Stimulated activated CD8-positive, alpha-beta memory T cell treated with anti-CD3 and anti-CD28 coated beads, Interleukin-7, amount 100 ng/mL, for 48 hours (primary cell): ENCODE results near the gene TLR2.
A peak's percentile ranks its signal among the peaks of the same experiment; 100 is the strongest.
"Not testable (repeated sequence)": the region's sequence is repeated elsewhere in the genome, so short reads cannot be mapped to it uniquely, and the experiment has no call there.

Experiments used
- DNase-seq, 2 donors: peaks; one replicate each; pipeline ENCODE4 v3.0.0-alpha.2; 2020; ENCODE audit warnings: low read depth in 1 of 2; ENCODE audit errors: extremely low read depth in 1 of 2

The TLR2 gene

DNA sequence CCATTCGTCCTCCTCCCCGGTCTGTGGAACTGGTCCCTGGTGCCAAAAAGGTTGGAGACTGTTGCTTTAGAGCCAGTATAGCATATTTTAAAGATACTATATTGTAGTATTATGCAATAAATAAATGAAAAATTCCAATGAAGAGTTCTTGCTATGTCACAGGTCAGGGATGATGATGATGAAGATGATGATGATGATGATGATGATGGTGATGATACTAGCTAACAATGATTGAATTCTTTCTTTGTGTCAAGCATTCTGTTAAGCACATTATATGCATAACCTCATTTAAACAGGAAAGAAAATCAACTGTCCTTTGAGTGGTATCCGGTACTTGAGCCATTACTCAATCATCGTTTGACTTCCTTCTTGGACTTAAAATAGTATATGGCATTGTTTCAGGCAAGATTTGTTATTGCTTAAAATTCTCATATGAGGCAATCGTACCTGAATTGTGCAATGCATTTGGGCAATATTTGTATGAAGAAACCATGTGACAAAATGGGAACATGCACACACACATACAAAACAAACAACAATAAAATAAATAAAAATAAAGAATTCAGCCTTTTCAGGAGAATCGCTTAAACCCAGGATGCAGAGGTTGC is 22.8 kb upstream of the TLR2 start:
- no peak for DNase-seq

- no peak for DNase-seq
Measured at GRCh38 chr4:153661908-153662307, 22.2 kb upstream of the TLR2 start.

DNA sequence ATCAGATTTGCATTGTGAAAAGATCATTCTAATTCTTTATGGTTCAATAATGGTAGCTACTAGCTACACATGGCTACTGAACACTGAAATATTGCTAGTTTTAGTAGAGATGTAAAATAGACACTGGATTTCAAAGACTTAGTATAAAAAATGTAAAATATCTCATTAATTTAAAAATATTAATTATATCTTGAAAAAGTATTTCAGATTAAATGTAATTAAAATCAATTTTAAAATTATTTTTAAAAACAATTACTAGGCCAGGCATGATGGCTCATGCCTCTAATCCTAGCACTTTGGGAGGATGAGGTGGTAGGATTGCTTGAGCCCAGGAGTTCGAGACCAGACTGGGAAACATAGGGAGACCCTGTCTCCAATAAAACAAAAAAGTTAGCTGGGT is 20.4 kb upstream of the TLR2 start:
- no peak for DNase-seq

GRCh38 chr4:153666505-153666904 is 17.6 kb upstream of the TLR2 start:
- not testable (repeated sequence) for DNase-seq

DNA sequence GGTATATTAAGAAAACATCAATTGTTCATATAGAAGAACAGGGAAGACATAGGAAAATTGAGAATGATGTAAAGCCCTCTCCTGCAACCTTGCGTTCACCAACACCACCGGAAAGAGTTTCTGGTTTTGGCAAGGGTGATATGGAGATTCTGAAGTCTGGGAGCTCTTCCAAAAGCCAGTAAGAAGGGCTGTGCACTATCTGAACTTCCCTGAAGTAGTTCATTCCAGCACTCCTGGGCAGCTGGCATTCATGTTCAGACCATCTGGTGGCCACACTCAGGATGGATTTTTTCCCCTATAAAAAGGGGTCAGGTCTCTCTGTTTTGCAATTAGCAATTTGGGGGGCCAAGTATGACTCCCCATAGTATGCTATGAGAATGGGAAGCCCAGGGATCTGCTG is 15.4 kb upstream of the TLR2 start:
- DNase-seq = no peak

GRCh38 chr4:153669838-153670237 is 14.2 kb upstream of the TLR2 start:
- DNase-seq = no peak

DNA sequence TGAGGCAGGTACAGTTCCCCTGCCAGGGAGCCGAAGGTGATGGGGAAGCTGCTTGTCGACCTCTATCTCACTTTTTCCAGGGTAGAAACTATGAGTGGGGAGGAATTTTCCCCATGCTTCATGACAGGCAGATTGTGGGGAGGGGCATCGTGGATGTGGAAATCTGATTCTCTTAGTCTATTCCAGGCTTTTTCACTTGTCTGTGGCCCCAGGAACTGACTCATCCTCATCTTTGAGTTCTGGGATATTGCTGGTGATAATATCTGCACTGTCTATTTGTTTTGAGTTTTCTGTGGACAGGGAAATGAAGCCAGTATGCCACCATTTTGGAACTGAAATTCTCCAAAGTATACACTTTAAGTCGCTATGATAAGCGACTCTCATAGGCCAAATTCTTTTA is 7.6 kb upstream of the TLR2 start:
- DNase-seq = no peak

DNA sequence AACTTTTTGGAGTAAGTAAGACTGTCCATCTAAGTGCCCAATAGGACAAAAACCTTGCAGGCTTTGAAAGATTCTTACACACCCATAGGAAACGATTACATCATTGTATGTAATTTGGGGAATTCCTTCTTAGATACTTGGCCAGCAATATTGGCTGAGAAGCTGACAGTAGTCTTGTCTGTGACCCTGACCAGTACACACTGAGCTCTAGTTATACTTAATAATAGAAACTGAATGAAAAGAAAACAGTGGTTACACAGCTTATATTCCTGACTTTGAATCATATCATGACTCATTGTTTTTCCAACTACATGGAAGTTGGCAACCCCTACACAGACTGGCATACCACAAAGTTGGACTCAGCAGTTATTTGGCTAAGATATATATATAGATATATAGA is 7.1 kb upstream of the TLR2 start:
- DNase-seq = no peak

DNA sequence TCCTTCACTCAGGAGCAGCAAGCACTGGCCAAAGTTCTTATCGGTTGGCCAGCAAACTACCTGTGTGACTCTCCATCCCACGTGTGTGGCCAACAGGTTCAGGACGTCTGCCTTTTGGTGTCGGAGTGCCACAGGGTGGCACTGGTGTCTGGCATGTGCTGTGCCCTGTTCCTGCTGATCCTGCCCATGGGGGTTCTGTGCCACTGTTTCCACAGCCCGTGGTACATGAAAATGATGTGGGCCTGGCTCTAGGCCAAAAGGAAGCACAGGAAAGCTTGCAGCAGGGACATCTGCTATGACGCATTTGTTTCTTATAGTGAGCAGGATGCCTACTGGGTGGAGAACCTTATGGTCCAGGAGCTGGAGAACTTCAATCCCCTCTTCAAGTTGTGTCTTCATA is 4.6 kb upstream of the TLR2 start:
- no peak for DNase-seq

GRCh38 chr4:153683763-153684181 is 308 bp upstream of the TLR2 start:
- no peak for DNase-seq

GRCh38 chr4:153684971-153685371 is 891 bp downstream of the TLR2 start:
- no peak for DNase-seq

- no peak for DNase-seq
Measured at GRCh38 chr4:153704522-153704921, 20.4 kb downstream of the TLR2 start.

- no peak for DNase-seq
Measured at GRCh38 chr4:153705743-153706468, 21.8 kb downstream of the TLR2 start.

GRCh38 chr4:153706519-153706918 is 22.4 kb downstream of the TLR2 start:
- DNase-seq = no peak

DNA sequence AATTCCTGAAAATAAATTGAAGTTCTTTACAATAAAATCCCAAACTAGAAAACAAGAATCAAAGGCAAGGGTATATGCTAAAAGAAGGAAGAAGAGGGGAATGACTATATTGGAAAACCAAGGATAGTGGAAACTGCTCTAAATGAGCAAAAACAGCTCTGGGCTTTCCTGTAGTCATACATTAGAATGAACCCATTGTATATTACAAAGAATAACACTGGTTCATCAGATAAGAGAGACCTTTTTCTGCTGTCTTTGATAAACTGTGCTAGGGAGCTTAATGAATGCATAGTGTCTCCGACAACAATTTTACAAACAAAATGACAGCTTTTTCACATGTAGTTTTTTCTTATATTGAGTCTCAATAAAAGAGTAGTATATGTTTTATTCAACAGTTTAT is 26.6 kb downstream of the TLR2 start:
- no peak for DNase-seq

DNA sequence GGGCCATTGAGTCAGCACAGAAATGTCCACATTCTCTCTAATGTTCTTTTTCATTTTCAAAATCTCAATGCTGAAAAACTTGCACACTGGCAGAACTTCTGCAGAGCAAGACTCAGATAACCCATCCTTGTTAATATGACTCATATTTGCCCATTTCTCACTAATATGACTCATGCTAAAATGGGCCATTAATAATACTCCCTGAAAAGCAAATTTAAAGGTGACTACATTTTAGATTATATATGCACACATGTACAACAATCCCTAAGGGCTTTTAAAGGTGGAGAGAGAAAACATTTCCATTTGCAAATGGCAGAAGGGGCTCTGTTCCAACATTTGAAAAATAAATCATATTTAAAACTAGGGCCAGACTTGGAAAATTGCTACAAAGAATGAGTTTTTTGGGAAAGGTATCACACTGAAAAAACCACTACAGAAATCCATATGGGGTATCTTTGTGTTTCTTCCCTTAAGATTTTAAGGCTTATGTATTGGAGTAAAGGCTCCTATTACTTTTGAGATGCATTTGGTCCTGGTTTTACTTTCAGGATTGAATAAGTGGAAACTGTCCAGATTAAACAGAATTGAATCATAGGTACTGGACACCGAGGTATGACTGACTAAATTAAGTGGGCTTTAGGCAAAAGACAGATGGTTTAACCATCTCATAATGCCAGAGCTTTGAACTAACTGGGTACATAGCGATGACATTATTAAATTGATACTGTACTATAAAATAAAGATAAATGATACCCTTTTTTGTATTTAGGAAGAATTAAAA is 30.0 kb downstream of the TLR2 start:
- no peak for DNase-seq

DNA sequence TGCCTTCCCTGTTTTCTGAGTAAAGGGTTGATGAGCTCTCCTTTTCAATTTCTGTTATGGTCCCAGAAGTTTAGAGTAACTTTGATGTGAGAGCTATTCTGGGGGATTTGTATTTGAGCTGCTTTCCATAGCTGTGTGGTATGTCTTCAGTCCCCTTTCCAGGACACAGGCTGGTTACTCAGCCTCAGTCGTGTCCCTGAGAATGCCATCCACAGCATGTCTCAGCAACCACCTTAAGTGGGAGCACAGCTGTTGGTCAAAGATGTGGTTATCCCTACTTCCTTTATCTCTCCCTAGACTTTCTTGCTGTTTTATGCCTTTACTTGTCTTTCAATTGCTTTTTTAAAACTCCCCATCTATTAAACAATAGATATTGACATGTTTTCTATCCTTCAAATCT is 38.0 kb downstream of the TLR2 start:
- no peak for DNase-seq

- DNase-seq = peak in 1 of 2 donors; percentile 8
Measured at GRCh38 chr4:153724606-153725005, 40.5 kb downstream of the TLR2 start.

GRCh38 chr4:153725136-153725830 is 41.2 kb downstream of the TLR2 start:
- DNase-seq = no peak

- no peak for DNase-seq
Measured at GRCh38 chr4:153725831-153726154, 41.7 kb downstream of the TLR2 start.

DNA sequence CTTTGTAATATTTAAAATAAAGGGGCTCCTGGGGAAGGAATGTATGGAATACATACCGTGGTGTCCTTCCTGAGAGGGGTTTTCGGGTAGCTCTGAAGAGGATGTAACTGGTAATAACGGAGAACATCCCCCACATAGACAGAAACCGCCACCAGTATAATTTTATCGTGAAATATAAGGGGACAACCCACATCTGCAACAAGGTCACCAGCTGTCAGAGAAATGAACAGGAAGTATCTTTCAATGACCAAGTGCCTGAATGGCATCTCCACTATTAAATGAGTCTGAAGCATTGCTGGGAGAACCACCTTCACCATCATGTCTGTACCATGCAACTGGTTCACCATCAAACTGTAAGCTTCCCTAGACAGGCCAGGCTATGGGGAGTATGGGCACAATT is 44.1 kb downstream of the TLR2 start:
- DNase-seq = no peak

GRCh38 chr4:153728660-153729059 is 44.6 kb downstream of the TLR2 start:
- DNase-seq = no peak
